HG03060 (cell line): ENCODE data around the gene CCDC141.
"Not testable (repeated sequence)": the region's sequence is repeated elsewhere in the genome, so short reads cannot be mapped to it uniquely, and the experiment has no call there.

Source experiments
- ATAC-seq: cut with Tn5 transposase; IDR thresholded peaks from one replicate; pipeline ENCODE4 v1.9.1; 2021; ENCODE audit warnings: low read depth, moderate number of reproducible peaks; ENCODE audit not compliant: unreplicated experiment

CCDC141 gene

DNA sequence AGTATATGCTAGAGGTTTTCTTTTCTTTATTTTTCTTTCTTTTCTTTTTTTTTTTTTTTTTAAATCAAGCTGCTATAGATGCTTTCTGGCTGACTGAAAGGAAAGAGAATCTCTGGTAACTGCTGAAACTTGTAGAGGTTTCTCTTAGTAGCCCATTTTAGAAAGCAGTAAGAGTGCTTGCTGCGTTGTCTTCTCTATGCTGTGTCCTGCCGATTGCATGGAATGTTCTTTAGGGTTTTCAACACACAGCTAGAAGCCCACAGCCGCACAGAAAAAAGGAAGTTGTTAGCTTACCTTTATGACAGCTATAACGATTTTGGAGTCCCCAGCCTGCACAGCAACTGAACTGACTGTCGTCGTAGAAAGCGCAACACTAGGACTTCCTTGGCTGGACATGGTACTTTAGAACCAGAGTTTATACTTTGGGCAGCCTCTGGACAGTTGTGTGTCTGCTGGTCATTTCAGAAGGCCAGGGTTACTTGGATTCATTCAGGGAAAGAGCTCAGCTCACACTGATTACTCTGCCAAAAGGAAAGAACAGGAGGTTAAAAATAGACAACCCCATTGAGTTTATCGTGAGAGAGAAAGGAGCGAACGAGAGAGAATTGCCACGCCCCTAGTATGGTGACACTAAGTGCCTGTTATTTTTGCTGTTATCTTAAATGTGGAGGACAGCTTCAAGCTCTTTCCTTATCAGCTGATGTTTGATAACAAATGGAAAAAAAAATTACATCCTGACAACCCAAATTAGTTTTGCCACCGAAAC is at the start of gene CCDC141:
Gene CCDC141, minus strand, starts transcription at position 592 of the 766 bp plus-strand sequence. Its CDS starts 196 bp downstream, at position 396.
- ATAC-seq, result peak; percentile 46

- no peak for ATAC-seq
These were observed 48.2 kb upstream of the CCDC141 start for GRCh38 chr2:179098080-179098689.

DNA sequence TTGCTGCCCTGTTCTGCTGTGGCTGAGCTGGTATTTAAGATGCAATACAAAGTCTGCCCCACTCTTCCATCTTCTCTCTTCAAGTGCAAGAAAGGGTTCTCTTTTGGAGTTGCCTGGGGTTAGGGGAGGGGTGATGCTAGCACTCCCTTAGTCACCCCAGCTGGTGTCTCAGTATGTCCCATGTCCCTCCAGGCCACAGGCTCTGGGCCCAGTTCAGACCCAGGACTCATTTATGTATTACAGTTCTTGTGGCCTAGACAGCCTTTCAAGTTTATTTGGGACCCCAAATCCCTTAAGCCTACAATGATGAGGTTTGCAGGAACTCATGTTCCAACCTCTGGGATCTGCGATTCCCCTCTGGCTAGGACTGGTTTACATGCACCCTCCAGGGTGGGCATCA is 47.2 kb upstream of the CCDC141 start:
- no peak for ATAC-seq

GRCh38 chr2:179096090-179096489 is 46.2 kb upstream of the CCDC141 start:
- peak; percentile 95 for ATAC-seq

GRCh38 chr2:179092912-179093311 is 43.0 kb upstream of the CCDC141 start:
- ATAC-seq, result not testable (repeated sequence)

DNA sequence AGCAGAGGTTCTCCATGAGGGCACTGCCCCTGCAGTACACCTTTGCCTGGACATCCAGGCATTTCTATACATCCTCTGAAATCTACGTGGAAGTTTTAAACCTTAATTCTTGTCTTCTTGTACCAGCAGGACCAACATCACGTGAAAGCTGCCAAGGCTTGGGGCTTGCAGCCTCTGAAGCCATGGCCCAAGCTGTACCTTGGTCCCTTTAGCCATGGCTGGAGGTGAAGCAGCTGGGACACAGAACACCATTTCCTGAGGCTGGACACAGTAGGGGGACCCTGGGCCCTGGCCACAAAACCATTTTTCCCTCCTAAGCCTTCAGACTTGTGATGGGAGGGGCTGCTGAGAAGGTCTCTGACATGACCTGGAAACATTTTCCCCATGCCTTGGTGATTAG is 32.8 kb upstream of the CCDC141 start:
- no peak for ATAC-seq

GRCh38 chr2:179081954-179082353 is 32.0 kb upstream of the CCDC141 start:
- no peak for ATAC-seq

GRCh38 chr2:179072527-179072926 is 22.6 kb upstream of the CCDC141 start:
- ATAC-seq, result no peak

- no peak for ATAC-seq
These were observed 21.9 kb upstream of the CCDC141 start for GRCh38 chr2:179071810-179072355.

GRCh38 chr2:179070895-179071294 is 21.0 kb upstream of the CCDC141 start:
- ATAC-seq, result no peak

GRCh38 chr2:179069685-179070084 is 19.7 kb upstream of the CCDC141 start:
- no peak for ATAC-seq

DNA sequence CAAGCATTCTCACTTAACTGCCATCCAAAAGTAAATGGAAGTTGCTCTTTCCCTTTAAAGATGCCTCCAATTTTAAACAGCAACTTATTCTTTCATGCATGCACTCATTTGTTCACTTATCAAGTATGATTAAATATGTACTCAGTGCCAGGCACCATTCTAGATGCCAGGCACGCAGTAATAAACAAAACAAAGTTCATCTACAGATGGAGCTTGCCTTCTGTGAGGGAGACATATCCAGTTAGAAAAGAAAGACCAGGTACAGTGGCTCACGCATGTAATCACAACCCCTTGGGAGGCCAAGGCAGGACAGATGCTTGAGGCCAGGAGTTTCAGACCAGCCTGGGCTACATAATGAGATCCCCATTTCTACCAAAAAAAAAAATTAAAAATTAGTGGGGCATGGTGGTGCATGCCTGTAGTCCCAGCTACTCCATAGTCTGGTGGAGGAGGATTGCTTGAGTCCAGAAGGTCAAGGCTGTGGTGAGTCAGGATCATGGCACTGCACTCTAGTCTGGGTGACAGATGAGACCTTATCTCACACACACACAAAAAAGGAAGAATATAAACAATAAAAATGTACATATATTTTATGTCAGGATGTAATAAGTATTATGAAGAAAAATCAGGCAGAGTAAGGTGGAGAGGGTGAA is 19.2 kb upstream of the CCDC141 start:
- no peak for ATAC-seq

DNA sequence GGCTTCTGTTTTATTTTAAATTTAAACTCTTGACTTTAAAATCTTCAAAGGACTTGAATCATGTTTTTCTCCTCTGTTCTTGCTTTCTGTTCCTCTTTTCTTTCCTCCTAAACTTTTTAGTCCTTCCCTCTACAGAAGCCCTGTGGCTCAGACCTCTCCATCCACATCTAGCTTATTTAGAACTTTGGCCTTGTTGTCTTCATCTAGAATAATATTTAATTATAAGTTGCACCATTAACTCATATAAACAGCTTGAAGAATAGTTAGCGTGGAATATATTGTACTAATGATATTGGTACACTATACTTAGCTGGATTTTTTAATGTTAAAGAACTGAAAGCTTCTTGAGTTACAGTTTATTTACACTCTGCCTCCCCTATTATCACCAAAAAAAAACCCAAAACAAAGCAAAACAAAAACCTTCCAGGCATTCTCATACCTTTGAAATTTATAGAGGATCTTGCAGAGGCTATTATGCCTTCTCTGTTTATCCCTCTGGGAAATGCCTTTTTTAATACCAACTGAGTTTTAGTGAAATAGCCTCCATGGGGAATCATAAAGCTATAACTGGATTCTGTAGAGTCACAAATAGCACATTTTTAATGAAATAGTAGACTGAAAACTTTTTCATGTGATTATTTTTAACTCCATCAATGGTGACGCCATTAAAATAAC is 9.2 kb upstream of the CCDC141 start:
- no peak for ATAC-seq

GRCh38 chr2:179057737-179058136 is 7.8 kb upstream of the CCDC141 start:
- no peak for ATAC-seq

DNA sequence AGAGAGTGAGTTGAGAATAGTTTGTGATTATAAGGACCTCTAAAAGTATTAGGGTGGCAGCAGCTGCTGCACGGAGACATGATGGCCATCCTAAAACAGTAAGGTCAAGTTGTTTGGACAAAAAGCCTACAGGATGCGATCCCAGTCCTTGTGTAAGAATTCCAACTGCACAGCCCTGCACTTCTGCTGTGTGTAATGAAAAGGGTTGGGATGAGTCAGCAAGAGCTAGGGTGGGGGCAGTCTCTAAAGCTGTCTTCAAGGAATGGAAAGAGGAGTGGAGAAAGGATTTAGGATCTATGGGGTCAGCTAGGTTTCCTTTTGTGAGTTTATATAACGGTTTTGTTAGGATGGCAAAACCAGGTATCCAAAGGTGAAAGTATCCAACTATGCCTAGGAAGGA is 3.6 kb upstream of the CCDC141 start:
- ATAC-seq, result not testable (repeated sequence)

DNA sequence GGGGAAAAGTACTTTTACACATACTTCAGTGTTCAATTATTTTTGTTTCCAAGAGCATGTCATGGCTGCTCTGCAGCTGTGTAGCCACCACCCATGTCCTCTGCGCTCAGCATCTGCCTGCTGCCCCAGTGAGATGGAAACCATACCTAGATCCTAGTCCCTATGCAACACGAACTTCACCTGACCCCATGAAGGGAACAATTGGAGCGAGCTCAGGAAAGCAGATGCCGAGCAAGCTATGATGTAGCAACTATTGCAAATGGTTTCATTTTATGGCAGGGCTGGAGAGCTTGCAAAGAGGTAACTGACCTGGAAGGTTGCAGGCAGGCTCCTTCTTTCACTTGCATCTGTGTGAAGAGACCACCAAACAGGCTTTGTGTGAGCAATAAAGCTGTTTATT is 1.3 kb upstream of the CCDC141 start:
- ATAC-seq, result no peak

DNA sequence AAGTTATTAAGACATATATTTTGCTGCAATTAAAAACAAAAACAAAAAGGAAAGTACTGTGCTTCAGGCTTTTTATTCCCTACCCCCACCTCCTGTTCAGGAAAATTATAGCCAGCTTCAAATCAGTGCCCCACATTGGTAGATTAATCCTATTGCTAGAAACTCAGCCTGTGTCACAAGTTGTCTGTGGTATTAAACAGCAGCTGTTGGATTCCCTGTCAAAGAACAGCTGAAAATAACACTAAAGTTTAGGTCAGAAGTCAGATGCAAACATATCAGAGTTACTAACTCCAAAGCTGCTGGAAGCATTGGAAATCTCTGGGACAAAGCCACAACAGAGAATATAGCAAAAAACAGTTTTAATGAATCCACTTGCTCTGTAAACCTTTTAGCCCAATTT is 818 bp upstream of the CCDC141 start:
- no peak for ATAC-seq

GRCh38 chr2:179049203-179049545 is 763 bp downstream of the CCDC141 start:
- no peak for ATAC-seq

DNA sequence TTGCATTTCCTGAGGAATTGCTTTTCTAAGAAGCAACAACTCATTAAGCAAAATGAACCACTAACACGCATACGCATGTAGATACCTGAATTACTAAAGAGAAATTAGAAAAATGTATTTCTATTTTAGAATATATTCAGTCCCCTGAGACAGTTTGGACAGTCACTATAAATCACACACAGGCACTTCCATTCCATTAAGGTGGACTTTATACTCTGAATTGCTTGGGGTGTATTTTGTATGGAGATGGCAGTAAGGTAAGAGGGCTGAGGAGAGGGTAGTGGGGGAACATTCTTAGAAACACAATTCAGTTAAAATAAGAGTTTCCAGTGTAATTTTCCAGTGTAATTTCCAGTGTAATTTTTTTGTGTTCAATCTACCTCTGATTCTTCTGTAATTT is 1.8 kb downstream of the CCDC141 start:
- ATAC-seq, result no peak

- not testable (repeated sequence) for ATAC-seq
These were observed 4.3 kb downstream of the CCDC141 start for GRCh38 chr2:179045602-179046001.

GRCh38 chr2:179044500-179044899 is 5.4 kb downstream of the CCDC141 start:
- no peak for ATAC-seq
